ENCODE results near the gene KDM2A. TPM values are rescaled to one million over a fixed set of nuclear protein-coding genes. Genes with fewer than 3 reads are reported as not detected.

KDM2A gene
- total RNA-seq, 3 donors from 2014 or later: 47.0 to 64.1 (median 61.9) TPM

DNA sequence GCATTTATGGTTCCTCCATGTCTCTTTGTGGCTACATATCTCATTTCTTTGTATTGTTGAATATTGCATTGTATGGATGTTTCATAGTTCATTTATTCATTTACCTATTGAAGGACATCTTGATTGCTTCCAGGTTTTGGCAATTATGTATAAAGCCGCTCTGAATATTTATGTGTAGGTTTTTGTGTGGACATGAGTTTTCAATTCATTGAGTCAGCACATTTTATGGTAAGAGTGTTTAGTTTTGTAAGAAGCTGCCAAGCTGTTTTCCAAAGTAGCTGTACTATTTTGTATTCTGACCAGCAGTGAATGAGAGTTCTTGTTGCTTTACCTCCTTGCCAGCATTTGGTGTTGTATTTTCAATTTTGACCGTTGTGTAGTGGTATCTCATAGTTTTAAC is 39.2 kb downstream of the KDM2A start:
- Histone ChIP-seq H3K4me3 (no peak overlapping the region), H3K36me3 (no peaks in the 10 kb centered on the region), H3K27ac (no peak overlapping the region), H3K27me3 (no peaks in the 10 kb centered on the region), H3K9me3 (no peaks in the 10 kb centered on the region), H3K4me1 (no peaks in the 10 kb centered on the region)
- intact Hi-C loops (cut with DNase I; ENCODE audit: low total_unique reads): no loop called here
- DNase-seq (ENCODE audit: low spot score in 2 of 2): no peak
- no peak for TF ChIP-seq POLR2AphosphoS5 (IDR thresholded peaks at IDR 0.05)
- no peak for TF ChIP-seq POLR2A (IDR thresholded peaks at IDR 0.05)

GRCh38 chr11:67160045-67160444 is 41.0 kb downstream of the KDM2A start:
- no peaks in the 10 kb centered on the region for H3K4me1 ChIP-seq
- no peak overlapping the region for H3K27ac ChIP-seq
- H3K4me3 ChIP-seq: no peak overlapping the region
- no peaks in the 10 kb centered on the region for H3K36me3 ChIP-seq
- intact Hi-C loops (cut with DNase I; ENCODE audit: low total_unique reads): no loop called here
- H3K27me3 ChIP-seq: no peaks in the 10 kb centered on the region
- no peak for DNase-seq (ENCODE audit: low spot score in 2 of 2)
- TF ChIP-seq, protein P1, sequence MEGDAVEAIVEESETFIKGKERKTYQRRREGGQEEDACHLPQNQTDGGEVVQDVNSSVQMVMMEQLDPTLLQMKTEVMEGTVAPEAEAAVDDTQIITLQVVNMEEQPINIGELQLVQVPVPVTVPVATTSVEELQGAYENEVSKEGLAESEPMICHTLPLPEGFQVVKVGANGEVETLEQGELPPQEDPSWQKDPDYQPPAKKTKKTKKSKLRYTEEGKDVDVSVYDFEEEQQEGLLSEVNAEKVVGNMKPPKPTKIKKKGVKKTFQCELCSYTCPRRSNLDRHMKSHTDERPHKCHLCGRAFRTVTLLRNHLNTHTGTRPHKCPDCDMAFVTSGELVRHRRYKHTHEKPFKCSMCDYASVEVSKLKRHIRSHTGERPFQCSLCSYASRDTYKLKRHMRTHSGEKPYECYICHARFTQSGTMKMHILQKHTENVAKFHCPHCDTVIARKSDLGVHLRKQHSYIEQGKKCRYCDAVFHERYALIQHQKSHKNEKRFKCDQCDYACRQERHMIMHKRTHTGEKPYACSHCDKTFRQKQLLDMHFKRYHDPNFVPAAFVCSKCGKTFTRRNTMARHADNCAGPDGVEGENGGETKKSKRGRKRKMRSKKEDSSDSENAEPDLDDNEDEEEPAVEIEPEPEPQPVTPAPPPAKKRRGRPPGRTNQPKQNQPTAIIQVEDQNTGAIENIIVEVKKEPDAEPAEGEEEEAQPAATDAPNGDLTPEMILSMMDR (IDR thresholded peaks at IDR 0.05): no peak
- no peak for TF ChIP-seq POLR2AphosphoS5 (IDR thresholded peaks at IDR 0.05)
- no peak for TF ChIP-seq POLR2A (IDR thresholded peaks at IDR 0.05)
- H3K9me3 ChIP-seq: no peaks in the 10 kb centered on the region

GRCh38 chr11:67160872-67161783 is 42.1 kb downstream of the KDM2A start:
- intact Hi-C loops (cut with DNase I; ENCODE audit: low total_unique reads): no loop called here
- H3K9me3 ChIP-seq: no peaks in the 10 kb centered on the region
- no peaks in the 10 kb centered on the region for H3K27me3 ChIP-seq
- no peak overlapping the region for H3K27ac ChIP-seq
- H3K4me1 ChIP-seq: no peaks in the 10 kb centered on the region
- no peak overlapping the region for H3K4me3 ChIP-seq
- H3K36me3 ChIP-seq: no peaks in the 10 kb centered on the region
- no peak for DNase-seq (ENCODE audit: low spot score in 2 of 2)
- TF ChIP-seq POLR2A (IDR thresholded peaks at IDR 0.05): no peak
- no peak for TF ChIP-seq POLR2AphosphoS5 (IDR thresholded peaks at IDR 0.05)
- TF ChIP-seq, protein P1 (IDR thresholded peaks at IDR 0.05): no peak

DNA sequence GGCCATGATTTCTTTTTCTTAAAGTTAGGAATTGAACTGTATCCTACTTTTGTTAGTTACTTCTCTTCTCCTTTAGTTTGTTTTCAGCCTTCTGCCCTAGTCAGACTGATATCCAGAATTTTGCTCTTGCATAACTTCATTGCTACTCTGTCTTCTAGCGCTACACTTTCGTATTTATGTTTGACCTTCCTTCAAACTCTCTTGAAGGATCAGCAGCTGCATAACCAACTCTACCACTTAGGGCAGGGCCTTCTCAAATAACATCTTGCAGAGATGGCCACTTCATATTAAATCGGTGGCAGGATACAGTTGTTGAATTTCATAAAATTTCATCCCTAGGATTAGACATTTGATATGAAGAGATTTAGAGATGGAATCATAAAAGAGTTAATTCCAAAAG is 43.9 kb downstream of the KDM2A start:
- Histone ChIP-seq H3K4me3 (no peak overlapping the region), H3K27me3 (no peaks in the 10 kb centered on the region), H3K9me3 (no peaks in the 10 kb centered on the region), H3K36me3 (no peaks in the 10 kb centered on the region), H3K27ac (no peak overlapping the region), H3K4me1 (no peaks in the 10 kb centered on the region)
- no peak for TF ChIP-seq POLR2A (IDR thresholded peaks at IDR 0.05)
- intact Hi-C loops (cut with DNase I; ENCODE audit: low total_unique reads): no loop called here
- DNase-seq (ENCODE audit: low spot score in 2 of 2): no peak

- H3K9me3 ChIP-seq: no peaks in the 10 kb centered on the region
- no peaks in the 10 kb centered on the region for H3K36me3 ChIP-seq
- TF ChIP-seq, protein P1 (IDR thresholded peaks at IDR 0.05): no peak
- no peak for TF ChIP-seq POLR2A (IDR thresholded peaks at IDR 0.05)
- no peak for TF ChIP-seq POLR2AphosphoS5 (IDR thresholded peaks at IDR 0.05)
- H3K4me3 ChIP-seq: no peak overlapping the region
- intact Hi-C loops (cut with DNase I; ENCODE audit: low total_unique reads): no loop called here
- no peaks in the 10 kb centered on the region for H3K4me1 ChIP-seq
- no peaks in the 10 kb centered on the region for H3K27me3 ChIP-seq
- H3K27ac ChIP-seq: no peak overlapping the region
- DNase-seq (ENCODE audit: low spot score in 2 of 2): no peak
Observed at GRCh38 chr11:67165623-67166022, 46.6 kb downstream of the KDM2A start.

DNA sequence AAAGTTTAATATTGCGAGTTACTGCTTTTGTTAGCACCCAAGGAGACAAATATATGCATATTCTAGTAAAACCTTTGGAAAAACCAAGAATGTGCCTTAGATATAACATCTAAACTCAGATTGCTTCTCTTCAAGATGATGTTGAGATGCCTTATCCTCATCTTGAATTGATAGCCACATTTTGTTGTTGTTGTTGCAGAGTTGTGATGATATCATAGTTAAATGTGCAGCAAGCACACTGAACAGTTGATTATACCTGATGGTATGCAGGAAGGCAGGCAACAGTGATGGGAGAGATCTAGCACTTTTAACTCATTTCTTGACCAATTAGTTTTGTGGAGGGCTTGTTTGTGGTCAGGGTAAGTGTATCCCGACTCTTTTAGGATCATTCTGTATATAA is 48.0 kb downstream of the KDM2A start:
- Histone ChIP-seq H3K36me3 (no peaks in the 10 kb centered on the region), H3K27ac (peak overlapping the region in 1 of 2 donors; percentile 25), H3K4me1 (no peaks in the 10 kb centered on the region), H3K9me3 (no peaks in the 10 kb centered on the region), H3K27me3 (no peaks in the 10 kb centered on the region), H3K4me3 (no peak overlapping the region)
- intact Hi-C loops (cut with DNase I; ENCODE audit: low total_unique reads): no loop called here
- DNase-seq (ENCODE audit: low spot score in 2 of 2): no peak
- TF ChIP-seq, protein P1 (IDR thresholded peaks at IDR 0.05): no peak
